Stimulated activated CD8-positive, alpha-beta memory T cell treated with anti-CD3 and anti-CD28 coated beads, Interleukin-12 subunit alpha, Interleukin-12 subunit beta, amount 100 ng/mL, for 1 hour (primary cell): ENCODE results near the gene TRAF3.

Source experiments
- DNase-seq: peaks from one replicate; pipeline ENCODE4 v3.0.0-alpha.2; 2020; ENCODE audit warnings: low read depth

Gene TRAF3

DNA sequence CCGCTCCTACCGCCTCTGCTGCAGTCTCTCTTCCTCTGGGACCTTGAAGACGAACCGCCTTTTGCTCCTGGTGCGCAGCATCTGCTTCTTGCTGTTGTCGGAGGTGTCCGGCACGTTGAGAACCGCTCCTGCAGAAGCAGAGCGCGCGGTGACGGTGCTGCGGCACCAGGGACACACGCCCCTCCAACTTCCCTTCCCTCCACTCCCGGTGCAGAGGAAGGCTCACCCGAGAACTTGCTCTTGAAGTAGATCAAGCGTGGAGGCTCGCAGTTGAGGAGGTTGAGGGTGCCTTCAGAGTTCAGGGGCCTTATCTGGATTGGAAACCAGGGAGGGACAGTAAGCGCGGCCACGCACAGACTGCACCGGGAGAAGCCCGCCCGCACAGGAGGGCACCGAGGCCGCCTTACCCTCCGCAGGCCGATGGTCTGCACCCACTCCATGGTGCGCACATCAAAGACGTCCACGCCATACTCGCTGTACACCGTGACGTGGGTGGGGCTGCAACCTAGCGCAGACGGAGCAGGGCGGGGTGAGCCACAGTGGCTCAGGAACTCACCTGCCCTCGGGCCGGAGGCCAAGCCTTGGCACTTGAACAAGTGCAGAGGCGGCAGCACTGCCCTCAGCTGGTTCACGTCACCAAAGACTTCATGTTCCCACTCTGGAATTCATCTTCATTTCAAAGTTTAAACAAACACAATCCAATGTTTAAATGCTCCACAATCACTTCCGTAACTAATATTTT, 162.7 kb downstream of the TRAF3 start:
- no peak for DNase-seq

DNA sequence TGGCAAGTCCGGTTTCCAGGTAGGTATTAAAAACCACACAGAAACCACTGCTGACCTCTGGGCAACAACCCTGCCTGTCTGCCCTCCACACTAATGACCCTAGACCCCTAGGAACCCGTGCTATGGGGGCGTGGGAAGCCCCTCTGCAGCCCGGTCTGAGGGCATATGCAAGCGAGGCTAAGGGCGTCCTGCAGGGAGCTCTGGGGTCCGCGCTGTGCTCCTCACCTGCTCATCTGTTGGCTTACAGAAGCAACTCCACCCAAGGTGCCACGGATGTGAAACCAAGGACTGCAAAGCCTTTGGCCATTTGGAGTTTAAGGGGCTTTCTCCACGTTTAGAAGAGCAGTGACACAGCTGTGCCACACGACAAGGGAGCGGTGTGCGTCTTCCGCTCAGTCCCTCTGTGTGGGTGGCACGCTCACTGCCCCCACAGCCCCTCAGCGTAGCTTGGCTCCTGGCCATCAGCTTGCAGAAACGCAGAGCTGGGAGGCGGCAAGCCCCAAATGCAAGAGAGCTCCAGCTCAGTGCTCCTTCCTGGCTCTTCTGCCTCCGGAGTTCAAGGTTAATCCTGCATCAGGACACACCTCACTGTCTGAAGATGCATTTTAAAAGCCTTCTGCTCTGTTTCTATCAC, 163.6 kb downstream of the TRAF3 start:
- no peak for DNase-seq

DNA sequence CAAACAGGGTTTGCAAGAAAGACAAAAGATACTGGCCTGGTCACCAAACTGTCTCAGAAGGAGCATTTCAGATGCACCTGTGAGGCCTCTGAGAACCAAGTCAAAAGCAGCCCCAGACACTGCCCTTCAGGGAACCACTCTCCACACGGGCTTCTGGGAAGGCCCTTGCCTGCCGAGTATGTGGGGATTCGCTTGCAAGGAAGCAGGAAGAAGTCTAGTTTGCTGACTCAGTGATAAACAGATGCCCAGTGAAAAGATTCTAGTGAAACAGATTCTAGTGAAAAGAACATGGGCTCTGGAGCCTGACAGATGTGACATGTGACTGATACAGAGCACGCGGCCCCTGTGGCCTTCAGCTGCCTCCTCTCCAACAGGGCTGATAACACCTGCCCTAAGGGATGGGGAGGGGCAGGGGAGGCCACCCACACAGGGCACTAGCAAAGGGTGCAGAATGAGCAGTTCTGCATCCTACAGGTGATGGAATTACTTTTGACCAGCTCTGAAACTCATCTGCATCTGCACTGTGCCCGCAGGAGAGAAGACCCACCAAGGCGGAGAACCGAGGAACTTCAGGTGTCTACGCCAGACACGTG, 164.3 kb downstream of the TRAF3 start:
- no peak for DNase-seq

DNA sequence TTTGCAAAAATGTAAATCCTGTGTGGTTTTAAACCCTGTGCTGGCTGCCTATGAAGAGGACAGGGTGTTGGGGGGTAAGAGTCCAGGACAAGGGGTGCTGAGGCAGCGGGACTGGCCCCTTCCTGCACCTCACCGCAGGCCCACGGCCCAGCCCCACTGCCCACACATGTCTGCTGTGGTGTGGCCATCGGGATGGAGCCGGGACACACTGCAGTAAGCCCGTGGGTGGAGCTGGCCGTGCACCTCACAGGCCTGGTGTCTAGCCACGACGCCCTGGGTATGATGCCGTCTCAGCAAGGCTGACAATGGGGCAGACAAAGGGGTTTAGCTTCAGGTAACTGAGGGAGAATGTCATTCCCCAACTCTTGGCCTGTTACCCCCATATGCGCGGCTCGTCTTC, 164.8 kb downstream of the TRAF3 start:
- DNase-seq: no peak

DNA sequence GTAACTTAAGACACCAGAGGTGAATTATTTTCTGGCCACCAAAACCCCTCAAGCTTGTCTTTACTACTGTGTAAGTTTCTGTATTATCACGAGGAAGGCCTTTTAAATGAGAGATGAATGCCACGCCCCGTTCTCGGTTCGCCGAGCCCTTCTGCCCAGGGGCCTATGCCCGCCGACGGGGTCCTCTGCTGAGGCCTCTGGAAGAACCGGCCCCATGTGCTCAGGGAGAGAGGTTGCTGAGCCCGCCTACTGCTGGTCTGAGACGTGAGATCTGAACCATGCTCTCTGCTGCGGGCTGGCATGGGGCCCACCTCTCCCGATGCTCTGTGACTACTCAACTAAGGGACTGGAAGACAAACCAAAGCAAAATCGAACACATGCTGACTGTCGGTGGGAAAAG, 166.2 kb downstream of the TRAF3 start:
- DNase-seq: no peak

DNA sequence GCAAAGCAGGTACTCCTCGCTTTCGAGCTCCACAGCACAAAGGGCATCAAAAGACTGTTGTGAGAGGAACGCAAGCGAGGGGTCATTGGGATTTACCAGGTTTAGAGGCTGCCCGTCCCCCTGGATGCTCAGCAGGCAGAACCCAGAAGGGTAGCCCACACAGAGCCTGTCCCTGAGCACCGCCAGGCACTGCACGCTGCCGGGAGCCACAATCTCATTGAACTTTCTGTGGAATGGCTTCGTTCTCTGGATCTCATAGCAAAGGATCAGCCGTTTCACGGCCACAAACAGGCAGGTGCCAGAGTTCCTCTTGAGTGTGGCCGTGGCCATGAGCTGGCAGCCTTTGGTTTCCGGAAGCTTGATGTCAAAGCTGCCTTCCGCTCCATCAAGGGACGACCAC, 166.7 kb downstream of the TRAF3 start:
- no peak for DNase-seq

DNA sequence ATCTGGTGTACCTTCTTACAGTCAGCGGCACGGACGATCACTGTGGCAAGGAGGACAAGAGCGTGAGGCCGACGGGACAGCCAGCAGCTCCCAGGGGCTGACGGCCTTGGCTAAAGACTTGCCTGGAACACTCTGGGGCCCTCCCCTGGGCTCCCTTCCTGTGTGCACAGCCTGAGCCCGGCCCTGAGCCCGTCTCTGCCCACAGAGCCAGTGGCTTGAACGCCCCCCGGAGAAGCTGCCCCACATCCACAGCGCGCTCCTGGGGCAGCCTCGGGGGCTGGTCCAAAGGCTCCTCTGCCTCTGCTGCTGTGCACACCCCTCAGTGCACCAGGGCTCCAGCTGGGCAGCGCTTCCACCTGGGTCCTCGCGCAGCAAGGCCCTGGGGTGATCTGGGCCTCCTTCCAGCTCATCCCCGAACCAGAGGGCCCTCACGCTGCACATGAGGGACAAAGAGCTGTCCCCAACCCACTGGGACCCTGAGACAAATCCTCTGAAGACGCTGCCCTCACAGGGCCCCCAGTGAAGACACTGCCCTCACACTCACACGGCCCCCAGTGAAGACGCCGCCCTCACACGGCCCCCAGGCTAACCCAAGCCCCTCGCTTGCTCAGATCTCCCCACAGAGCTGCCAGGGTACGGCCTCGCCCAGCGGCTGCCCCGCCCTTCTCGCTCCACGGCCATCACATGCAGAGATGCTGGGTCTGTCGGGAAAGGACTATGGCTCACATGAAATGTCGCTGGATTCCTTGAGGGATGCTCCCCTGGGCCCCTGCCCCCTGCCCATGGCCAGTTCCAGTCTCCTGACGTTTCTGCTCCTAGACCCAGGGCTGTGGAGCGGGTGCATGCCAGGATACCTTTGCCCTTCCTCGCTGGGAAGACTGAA, 167.4 kb downstream of the TRAF3 start:
- no peak for DNase-seq

DNA sequence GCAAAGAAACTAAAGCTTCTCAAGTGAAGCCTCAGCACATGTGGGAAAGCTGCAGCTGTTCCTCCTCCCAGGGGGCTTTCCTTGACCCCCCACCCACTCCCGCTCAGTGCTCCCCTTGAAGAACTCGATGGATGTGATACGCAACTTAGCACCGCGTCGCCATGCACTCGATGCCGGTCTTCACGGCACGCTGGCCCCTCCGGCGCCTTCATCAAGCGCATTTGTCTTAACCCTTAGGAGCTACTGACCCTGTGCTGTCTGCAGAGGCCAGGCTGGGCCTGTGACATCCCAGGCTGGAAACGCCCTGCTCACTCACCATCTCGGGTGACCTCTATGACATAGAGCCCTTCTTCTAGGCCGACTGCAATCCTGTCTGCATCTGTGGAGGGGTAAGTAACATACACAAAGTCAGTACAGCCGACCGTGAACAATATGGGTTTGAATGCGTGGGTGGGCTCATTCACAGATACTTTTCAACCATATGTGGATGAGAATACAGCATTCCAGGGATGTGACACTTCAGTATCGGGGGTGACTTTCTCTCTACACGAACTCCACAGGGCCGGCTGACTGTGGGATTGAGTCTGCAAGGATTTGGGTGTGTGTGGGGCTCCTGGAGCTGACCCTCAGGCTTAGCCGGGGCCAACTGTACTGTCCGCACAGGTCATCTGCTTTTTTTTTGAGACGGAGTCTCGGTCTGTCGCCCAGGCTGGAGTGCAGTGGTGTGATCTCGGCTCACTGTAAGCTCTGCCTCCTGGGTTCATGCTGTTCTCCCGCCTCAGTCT, 168.3 kb downstream of the TRAF3 start:
- DNase-seq: no peak

DNA sequence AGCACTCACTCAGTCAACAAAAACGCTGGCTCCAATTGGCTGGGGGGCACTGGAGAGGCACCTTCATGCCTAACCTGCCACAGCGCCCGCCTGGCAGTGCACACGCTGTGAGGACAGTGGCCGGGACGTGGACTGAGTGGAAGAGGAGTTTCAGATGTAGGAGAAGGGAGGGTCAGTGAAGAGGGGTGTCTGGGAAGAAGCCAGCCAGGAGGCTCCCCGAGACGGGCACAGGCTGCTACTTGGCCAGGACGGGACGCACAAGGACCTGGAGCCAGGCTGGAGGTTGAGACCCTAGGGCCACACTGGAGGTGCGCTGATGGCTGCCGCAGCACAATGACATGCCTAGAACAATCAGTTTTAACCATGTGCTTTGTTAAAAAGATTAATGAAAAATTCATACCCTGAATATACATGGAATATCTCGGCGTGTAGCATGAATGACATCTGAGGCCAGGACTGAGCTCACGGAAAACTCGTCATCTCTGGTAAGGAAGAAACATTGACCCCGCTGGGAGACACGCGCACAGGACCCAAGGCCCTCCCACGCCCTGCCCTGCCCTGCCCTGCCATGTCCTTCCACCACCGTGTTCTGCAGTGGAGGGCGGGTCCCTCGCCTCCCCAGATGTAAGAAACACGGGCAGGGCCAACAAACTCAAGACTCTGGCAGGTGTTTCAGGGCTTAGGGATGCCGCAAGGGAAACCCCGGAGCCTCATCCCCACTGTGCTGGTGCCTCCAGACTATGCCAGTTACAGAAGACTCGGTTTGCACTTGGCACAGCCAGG, 170.3 kb downstream of the TRAF3 start:
- no peak for DNase-seq

DNA sequence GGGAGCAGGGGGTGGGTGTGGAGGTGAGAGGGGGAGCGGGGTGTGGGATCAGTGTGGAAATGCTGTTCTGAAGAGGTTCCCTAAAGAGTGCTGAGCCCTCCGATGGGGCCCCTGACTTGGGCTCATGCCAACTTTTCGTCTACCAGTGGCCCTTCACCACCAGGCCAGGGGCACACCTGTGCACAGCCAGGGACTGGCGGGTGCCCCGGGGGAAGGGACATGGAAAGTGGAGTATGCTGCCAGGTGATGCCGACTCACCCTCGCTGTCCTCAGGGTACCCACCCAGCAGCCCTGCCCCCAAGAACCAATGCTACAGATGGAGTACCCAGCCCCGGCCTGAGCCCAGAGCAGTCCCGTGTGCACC, 171.4 kb downstream of the TRAF3 start:
- no peak for DNase-seq

DNA sequence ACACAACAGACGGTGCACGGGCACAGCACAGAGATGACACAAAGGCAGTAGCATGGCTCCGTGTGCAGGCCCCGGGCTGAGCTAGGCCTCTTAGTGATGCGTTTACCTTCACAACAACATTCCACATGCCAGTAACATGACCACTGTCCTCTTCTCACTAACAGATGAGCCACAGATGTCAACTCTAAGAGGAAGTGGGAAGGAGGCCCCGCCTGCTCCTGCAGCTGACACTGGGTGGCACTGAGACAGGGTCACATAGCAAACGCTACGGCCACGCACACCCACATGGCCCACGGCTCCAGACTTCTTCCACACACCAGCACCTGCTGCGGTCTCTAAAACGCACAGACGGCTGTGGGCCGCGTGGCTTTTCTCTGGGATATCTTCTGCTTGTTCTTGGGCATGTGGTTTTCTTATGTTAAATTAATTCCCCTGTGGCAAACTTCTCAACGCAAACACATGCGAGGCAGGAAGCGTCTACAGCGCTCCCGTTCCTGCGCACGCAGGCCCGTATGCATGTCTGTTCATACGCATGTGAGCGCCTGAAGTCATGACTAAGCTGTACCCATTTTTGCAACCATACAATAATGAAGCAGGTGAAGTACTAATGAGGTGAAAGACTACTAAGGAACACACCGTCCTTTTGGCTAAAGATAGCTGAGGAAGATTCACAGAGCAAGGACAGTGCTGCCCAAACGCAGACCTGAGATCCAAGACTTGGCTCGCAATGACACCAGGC, 172.0 kb downstream of the TRAF3 start:
- DNase-seq: no peak

DNA sequence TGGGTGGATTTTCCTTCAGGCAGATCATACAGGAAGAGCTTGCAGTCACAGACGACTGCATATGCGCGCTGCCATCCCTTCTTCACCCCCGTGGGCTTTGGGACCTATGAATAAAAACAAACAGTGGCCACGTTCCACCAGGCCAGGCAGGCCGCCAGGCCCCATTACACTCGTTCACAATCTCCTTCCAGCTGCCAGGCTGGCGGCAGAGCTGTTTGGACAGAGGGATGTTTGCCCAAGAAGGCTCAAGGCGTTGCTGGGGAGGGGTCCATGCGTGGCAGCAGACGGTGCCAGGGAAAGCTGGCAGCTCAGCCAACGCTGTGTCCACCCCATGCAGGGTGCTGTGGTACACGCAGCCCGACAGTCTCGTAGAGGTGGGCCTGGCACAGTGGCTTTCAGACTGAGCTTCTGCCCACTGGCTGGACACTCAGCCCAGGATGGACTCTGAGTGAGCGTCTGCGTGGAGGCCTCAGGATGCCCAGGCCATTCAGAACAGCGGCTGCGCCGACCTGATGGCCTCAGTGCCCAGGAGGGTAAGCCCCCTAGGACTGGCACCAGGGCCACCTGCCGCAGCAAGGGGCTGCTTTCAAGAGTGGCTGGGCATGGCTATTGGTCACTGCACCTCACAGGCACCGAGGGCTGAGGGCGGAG, 172.7 kb downstream of the TRAF3 start:
- DNase-seq: no peak

DNA sequence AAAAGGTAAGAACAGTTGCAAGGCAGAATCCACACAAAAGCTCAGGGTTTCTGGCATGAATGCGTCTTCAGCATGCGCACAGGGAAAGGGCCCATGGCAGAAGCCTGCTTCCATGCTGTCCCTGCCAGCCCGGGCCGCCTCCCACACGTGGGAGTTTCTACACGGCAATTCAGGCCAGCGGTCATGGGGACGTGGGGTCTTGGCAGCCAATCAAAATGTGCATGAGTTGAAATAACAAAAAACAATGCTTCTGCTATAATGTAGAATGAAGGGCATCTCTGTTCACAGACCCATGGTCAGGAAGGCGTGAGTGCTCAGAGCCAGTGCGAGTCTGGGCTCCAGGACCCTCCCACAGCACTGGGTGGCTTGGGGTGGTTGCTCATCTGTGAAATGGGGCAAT, 173.8 kb downstream of the TRAF3 start:
- no peak for DNase-seq

DNA sequence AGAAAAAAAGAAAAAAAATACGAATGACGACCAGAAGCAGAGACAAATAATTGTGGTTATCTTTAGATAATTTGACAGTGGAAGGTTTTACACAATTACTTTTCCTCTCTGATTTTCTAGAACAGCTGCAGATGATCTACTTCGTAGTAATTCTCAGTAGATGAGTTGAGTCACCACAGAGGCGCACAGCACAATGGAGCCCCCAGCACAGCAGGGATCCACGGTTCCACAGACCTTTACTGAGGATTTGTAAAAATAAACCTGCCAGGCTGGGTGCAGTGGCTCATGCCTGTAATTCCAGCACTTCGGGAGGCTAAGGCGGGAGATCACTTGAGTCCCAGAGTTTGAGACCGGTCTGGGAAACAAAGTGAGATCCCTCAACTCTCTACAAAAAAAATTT, 174.6 kb downstream of the TRAF3 start:
- no peak for DNase-seq

DNA sequence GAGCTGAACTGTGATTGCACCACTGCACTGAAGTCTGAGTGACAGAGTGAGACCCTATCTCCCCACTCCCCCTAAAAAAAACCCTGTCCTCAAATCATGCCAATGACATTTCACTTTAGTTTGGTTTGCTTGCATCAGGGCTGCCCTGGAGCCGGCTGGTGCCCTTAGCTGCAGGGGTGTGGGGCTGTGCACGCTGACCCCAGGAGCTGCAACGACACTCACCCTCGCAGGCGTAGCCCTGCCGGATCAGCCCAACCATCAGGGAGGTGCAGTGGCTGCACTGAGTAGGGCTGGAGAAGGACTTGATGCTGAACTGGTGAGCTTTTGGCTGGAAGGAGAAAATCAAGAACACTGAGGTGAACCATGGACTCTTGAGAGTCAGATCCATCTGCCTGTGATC, 175.0 kb downstream of the TRAF3 start:
- no peak for DNase-seq

DNA sequence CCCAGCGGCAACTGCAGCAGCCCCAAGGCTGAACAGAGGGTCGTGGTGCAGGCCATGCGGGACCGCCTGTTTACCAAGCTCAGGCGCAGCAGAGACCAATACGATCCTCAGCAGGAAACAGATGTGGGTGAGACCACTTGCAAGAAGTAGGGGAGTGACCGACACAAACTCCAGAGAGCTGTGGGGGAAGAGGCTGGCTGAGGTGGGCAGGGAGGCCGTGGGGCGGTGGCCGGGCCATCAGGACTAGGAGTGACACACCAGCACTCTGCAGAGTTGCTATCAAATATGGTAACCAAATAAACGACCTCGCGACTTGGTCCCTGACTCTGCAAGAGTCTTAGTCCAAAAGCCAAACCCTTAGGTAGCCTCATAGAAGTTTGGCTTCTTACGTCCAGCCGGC, 175.9 kb downstream of the TRAF3 start:
- no peak for DNase-seq

DNA sequence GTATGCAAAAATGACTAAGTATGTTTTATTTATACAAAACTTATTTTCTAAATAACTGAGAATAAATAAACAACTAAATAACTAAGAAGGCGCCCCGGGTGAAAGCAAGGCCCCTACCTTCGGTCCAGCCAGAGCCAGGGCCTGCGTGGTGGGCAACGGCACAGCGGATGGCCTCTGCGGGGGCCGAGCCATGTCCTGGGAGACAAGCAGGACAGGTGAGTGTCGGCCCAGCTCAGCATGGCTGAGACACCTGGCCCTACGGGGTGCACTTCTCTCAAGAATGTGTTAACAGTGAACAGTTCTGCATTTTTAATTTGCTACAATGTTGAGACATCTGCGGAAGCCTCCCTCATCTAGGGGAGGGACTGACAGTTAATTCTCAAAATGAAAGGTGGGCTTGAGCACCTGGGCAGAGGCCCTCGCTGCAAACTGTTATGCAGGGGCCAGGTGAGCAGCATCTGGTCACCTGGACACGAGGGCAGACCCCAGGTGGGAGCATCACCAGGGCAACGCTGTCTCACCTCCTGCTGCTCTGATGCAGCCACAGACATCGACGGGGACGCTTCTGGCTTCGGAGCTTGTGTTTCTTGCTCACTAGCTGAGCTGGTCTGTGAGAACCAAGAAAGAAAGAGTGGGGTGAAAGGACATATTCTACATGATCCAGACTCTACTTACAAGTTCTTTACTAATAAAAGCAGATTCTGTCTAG, 177.0 kb downstream of the TRAF3 start:
- no peak for DNase-seq

DNA sequence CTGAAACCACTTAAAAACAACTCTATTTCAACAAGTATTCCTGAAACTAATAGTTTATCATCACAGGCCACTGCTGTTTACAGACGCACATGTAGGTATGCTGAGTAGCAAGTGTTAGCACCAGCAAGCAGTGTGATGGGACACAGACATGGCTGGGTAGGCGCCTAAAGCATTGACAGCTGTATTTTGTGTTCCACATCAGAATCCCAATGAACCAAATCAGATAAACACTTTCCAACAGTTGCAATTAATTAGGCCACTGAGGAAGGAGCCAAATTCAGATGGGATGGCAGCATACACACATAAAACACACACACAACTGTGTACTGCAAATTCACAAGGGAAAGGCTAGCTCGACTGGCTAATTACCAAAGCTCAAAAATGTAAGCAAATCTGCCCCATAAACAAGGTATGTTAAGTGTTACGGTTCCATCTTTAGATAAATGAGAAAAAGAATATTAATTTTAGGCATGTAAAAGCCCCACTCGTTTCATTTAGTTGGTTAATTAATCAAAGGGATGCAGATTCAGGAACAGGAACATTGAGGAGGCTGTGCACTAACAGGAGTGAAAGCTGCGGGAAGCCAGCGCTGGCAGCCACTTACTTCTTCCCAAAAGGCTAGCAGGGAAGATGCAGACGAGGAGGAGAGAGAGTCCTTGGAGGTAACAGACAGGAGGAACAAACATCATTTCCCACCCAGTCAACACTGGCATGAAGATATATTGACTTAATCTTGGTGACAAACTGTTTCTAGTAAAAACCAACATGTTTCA, 178.6 kb downstream of the TRAF3 start:
- DNase-seq: no peak
